Stimulated activated CD4-positive, alpha-beta T cell treated with anti-CD3 and anti-CD28 coated beads, Interleukin-1b, Interleukin-23, amount 100 ng/mL, for 48 hours (primary cell): Measurements from ENCODE around the gene CX3CL1.

Experiments
- DNase-seq: peaks from one replicate; pipeline ENCODE4 v3.0.0-alpha.2; 2020

The CX3CL1 gene

DNA sequence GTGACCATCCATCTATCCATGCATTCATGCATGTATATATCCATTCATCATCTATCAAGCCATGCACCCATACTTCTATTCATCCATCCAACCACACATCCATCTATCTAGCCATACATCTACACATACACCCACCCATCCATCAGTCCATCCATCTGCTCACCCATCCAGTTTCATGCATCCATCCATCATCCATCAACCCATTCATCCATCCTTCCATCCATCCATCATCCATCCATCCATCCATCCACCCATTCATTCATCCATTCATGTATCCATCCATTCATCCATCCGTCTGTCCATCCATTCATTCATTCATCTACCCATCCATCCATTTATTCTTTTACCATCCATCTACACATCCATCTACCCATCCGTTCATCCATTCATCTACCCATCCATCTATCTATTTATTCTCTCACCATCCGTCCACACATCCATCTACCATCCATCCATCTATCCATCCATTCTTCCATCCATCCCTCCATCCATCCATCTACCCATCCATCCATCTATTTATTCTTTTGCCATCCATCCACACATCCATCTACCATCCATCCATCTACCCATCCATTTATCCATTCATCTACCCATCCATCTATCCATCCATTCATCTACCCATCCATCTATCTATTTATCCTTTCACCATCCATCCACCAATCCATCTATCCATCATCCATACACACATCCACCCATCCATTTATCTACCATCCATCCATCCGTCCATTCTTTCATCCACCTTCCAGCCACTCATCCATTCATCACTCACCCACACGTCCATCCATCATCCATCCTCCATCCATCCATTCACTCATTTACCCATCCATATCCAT lies 35.4 kb downstream of the CX3CL1 start:
- DNase-seq: no peak

DNA sequence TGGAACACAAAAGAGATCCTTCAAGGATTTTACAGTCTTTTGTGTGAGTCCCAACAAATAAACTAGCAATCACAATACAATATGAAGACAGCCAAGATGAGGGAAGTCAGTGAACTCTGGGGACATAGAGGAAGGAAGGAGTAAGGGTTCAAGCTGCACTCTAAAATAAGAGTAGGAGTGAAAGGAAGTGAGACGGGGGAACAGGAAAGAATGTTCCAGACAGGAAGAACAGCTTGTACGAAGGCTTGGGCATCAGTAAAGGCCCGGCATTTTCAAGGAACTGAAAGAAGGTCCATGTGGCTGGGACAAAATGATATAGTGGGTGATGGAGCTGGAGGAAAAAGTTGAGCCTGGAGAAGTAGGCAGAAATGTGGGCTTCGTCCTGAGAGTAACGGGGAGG lies 36.8 kb downstream of the CX3CL1 start:
- no peak for DNase-seq

GRCh38 chr16:57409870-57410587 lies 37.7 kb downstream of the CX3CL1 start:
- no peak for DNase-seq

DNA sequence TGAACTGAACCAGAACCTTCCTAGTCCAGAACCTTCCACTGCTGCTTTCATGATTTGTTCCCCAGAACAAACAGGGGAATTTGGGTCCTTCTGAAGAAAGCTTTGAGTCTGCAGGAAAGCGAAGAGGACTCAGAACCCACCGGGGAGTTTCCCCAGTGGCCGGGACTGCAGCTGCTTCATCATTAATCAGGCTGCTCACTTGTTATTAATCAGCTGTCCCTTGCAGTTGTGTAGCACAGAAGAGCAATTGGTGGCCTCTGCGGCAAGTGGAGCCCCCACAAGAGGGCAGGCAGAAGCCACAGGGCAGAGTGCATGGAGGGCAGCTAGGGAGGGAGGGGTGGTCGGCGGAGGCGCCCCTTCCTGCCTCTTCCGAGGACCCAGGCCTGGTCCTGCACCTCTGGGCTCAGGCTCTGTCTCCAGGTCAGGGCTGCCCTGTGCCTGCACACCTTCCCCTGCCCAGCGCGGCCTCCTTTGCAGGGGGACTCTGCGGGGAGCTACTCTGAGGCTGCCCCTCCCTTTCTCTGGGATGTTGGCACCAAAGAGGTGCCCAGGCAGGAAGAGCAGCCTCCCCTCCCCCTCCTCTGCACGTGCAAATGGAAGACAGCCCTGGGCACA lies 39.2 kb downstream of the CX3CL1 start:
- DNase-seq: no peak

- DNase-seq: no peak
Measured at GRCh38 chr16:57412584-57412983, 40.3 kb downstream of the CX3CL1 start.

- no peak for DNase-seq
Measured at GRCh38 chr16:57413301-57413730, 41.0 kb downstream of the CX3CL1 start.

- no peak for DNase-seq
Measured at GRCh38 chr16:57413733-57414132, 41.4 kb downstream of the CX3CL1 start.

GRCh38 chr16:57416084-57416483 lies 43.8 kb downstream of the CX3CL1 start:
- no peak for DNase-seq

- DNase-seq: no peak
Measured at GRCh38 chr16:57419506-57419905, 47.2 kb downstream of the CX3CL1 start.

DNA sequence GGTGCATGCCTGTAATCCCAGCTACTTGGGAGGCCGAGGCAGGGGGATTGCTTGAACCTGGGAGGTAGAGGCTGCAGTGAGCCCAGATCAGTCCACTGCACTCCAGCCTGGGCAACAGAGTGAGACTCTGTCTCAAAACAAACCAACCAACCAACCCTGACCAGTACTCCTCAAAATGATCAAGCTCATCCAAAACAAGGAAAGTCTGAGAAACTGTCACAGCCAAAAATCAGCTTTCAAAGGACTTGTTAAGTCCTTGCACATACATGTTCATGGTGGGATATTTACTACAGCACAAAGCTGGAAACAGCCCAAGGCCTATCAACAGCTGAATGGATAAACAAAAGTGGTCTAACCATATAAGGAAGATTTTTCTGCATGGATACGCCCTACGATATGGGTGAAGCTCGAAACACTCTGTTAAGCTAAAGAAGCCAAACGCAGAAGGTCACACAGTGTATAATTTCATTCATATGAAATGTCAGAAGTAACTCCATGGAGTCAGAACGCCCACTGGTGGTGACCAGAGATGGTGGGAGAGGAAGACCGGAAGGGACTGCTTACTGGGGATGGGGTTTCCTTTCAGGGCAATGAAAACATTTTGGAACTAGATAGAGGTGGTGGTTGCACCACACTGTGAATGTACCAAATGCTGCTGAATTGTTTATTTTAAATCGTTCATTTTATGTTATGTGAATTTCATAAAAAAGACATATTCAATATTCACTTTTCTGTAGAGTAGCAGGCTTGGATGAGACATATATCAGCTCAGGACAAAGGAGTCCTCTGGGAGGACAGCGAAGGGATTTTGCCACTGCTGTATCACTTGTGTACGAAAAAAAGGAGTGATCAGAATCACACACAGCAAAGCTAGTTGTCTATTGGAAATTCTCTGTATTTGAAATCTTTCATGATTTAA lies 50.0 kb downstream of the CX3CL1 start:
- DNase-seq: no peak

DNA sequence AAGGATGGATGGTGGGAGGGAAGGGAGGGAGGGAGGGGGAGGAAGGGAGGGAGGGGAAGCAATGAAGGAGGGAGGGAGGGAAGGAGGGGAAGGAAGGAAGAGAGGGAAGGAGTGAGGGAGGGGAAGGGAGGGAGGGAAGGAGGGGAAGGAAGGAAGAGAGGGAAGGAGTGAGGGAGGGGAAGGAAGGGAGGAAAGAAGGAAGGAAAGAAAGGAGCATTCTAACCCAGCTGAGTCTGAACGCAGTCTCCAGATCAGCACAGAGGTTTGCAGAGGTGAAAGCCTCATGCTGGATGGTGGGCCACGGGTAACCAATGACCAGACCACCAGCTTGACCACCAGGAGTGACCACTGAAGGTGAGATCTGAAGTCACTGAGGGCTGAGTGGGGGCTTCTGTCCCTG lies 50.9 kb downstream of the CX3CL1 start:
- DNase-seq: no peak

DNA sequence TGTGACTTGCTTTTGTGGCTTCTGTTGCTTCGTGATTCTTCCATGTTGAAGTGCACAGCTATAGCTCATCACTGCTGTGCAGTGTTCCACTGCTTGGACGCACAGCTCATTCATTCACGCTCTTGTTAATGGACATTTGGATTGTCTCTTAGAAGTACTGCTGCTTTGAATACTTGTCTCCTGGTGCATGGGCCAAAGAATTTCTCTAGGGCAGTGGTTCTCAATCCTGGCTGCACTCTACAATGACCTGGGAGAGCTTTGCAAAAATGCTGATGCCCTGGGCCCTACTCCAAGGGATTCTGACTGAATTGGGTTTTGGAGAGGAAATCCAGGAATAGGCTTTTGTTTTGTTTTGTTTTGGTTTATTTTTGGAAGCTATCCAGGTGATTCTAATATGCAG lies 52.3 kb downstream of the CX3CL1 start:
- no peak for DNase-seq

- no peak for DNase-seq
Measured at GRCh38 chr16:57426356-57426755, 54.1 kb downstream of the CX3CL1 start.

GRCh38 chr16:57427307-57427706 lies 55.0 kb downstream of the CX3CL1 start:
- no peak for DNase-seq

- DNase-seq: no peak
Measured at GRCh38 chr16:57427824-57428223, 55.5 kb downstream of the CX3CL1 start.

- DNase-seq: no peak
Measured at GRCh38 chr16:57430955-57431354, 58.7 kb downstream of the CX3CL1 start.

GRCh38 chr16:57432505-57432904 lies 60.2 kb downstream of the CX3CL1 start:
- DNase-seq: no peak

- DNase-seq: no peak
Measured at GRCh38 chr16:57432989-57433388, 60.7 kb downstream of the CX3CL1 start.

DNA sequence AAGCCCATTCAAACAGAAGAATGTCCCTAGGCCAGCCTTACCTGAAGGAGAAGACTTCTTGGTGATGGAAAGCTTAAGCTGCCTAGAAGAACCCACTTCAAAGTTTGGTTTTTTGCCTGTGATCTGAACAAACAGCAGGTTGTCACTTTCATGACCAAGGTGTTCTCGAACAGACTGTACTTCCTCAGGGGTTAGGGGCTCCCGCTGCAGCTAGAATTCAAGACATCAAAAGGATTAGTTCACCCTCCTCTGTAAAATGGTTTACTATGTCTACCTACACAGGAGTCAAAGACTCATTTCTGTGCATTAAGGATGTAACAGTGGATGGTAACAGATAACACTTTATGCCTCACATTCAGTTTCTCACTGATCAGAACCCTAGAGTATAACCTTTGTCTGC lies 61.7 kb downstream of the CX3CL1 start:
- no peak for DNase-seq
